ENCODE measurements around the gene GDAP2. TPM values are rescaled to one million over a fixed set of nuclear protein-coding genes. Genes with fewer than 3 reads are reported as not detected.
"Not testable (repeated sequence)": the region's sequence is repeated elsewhere in the genome, so short reads cannot be mapped to it uniquely, and the experiment has no call there.

Gene GDAP2
- total RNA-seq, 1 experiment from 2014 or later: 14.5 TPM

DNA sequence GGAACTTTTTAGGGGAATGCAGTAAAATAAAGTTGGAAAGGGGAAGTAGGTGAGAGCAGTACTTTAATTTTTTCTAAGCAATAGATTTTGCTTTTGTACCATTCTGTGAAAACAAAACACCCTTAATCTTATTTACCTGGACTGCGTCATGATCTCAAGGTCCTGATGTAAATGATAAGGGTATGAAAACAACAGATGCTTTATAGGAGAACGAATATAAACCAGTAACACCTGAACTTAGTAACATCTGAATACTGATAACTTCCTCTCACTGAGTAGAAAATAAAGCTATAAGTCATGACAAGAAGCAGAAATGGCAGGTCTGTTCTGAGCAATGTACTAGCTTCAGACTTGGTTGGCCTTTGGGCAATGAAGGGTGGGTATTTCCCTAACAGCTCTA lies 77.7 kb downstream of the GDAP2 start:
- intact Hi-C loops (cut with micrococcal nuclease; ENCODE audit: unreplicated experiment) (no loop called here), in situ Hi-C loops (cut with HindIII; ENCODE audit: low pct_unique_long_range_greater_than_20kb, low sequenced_read_pairs) (no loop called here)
- H3K4me1 ChIP-seq (ENCODE audit: control insufficient read depth, insufficient read depth, low read length): no peaks in the 10 kb centered on the region
- ChIA-PET CTCF (no interaction called here), POLR2A (no interaction called here)
- H3K27ac ChIP-seq (ENCODE audit: low read length): no peak overlapping the region
- no peaks in the 10 kb centered on the region for H3K9me3 ChIP-seq (ENCODE audit: control insufficient read depth, insufficient read depth, low read depth, low read length)
- no peak for DNase-seq (ENCODE audit: low read depth, low spot score)
- no peaks in the 10 kb centered on the region for H3K27me3 ChIP-seq (ENCODE audit: control insufficient read depth, insufficient read depth, low read length)
- ATAC-seq: no peak
- TF ChIP-seq SIN3A (IDR thresholded peaks at IDR 0.05; ENCODE audit: borderline replicate concordance, insufficient read depth, low read depth, low read length) (no peak), CTCF (IDR thresholded peaks at IDR 0.05) (no peak), TCF7L2 (IDR thresholded peaks at IDR 0.05; ENCODE audit: low read depth, low read length) (no peak), POLR2AphosphoS5 (IDR thresholded peaks at IDR 0.05; ENCODE audit: low read depth, low read length) (no peak)
- TF ChIP-seq, protein P1, sequence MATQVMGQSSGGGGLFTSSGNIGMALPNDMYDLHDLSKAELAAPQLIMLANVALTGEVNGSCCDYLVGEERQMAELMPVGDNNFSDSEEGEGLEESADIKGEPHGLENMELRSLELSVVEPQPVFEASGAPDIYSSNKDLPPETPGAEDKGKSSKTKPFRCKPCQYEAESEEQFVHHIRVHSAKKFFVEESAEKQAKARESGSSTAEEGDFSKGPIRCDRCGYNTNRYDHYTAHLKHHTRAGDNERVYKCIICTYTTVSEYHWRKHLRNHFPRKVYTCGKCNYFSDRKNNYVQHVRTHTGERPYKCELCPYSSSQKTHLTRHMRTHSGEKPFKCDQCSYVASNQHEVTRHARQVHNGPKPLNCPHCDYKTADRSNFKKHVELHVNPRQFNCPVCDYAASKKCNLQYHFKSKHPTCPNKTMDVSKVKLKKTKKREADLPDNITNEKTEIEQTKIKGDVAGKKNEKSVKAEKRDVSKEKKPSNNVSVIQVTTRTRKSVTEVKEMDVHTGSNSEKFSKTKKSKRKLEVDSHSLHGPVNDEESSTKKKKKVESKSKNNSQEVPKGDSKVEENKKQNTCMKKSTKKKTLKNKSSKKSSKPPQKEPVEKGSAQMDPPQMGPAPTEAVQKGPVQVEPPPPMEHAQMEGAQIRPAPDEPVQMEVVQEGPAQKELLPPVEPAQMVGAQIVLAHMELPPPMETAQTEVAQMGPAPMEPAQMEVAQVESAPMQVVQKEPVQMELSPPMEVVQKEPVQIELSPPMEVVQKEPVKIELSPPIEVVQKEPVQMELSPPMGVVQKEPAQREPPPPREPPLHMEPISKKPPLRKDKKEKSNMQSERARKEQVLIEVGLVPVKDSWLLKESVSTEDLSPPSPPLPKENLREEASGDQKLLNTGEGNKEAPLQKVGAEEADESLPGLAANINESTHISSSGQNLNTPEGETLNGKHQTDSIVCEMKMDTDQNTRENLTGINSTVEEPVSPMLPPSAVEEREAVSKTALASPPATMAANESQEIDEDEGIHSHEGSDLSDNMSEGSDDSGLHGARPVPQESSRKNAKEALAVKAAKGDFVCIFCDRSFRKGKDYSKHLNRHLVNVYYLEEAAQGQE (IDR thresholded peaks at IDR 0.05; ENCODE audit: insufficient read depth in 1 of 2, low read depth in 2 of 2, low read length in 1 of 2): no peak
- no TSS peak for BruUV-seq (replicated peaks)
- no peak overlapping the region for H3K4me3 ChIP-seq (ENCODE audit: low read depth in 2 of 2, low read length in 2 of 2)
- H3K36me3 ChIP-seq (ENCODE audit: control insufficient read depth, insufficient read depth, low read length): no peaks in the 10 kb centered on the region

DNA sequence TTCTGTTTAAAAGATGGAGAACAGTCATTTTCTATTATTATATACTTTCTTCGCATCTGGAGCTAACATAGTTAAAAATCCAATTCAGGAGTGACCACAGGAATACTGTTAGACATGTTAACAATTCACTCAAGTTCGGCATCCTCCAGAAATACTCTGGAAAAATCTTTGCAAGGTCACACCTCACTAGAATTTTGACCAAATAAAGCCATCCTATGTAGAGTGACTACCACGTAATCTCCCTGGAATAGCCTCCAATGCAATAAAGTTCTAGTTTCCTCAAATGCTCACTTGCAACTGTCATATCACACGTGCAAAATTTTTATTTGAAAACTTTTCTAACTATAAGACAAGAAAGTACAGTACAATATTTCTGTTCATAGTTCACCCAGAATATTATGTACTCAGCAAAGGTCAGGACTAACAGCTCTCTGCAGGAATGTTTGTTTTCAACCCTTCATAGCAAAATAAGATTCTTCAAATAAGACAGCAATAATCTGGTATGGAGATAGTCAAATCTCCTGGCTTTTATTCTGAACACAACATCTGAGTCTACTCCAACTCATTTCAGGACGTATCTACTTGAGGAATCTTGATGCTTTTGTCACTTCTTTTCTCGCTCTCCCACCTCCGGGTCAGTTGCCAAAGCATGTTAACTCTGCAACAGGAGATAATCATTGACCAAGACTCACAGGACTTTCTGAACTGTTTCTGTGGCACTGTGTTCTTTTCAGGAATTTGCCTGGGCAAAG lies 82.6 kb downstream of the GDAP2 start:
- ChIA-PET CTCF (no interaction called here), POLR2A (no interaction called here)
- H3K9me3 ChIP-seq (ENCODE audit: control insufficient read depth, insufficient read depth, low read depth, low read length): no peaks in the 10 kb centered on the region
- in situ Hi-C loops (cut with HindIII; ENCODE audit: low pct_unique_long_range_greater_than_20kb, low sequenced_read_pairs) (no loop called here), intact Hi-C loops (cut with micrococcal nuclease; ENCODE audit: unreplicated experiment) (no loop called here)
- no peaks in the 10 kb centered on the region for H3K36me3 ChIP-seq (ENCODE audit: control insufficient read depth, insufficient read depth, low read length)
- TF ChIP-seq POLR2AphosphoS5 (IDR thresholded peaks at IDR 0.05; ENCODE audit: low read depth, low read length): no peak
- no peak for TF ChIP-seq CTCF (IDR thresholded peaks at IDR 0.05)
- TF ChIP-seq, protein P1 (IDR thresholded peaks at IDR 0.05; ENCODE audit: insufficient read depth in 1 of 2, low read depth in 2 of 2, low read length in 1 of 2): no peak
- TF ChIP-seq SIN3A (IDR thresholded peaks at IDR 0.05; ENCODE audit: borderline replicate concordance, insufficient read depth, low read depth, low read length): no peak
- no peak for TF ChIP-seq TCF7L2 (IDR thresholded peaks at IDR 0.05; ENCODE audit: low read depth, low read length)
- DNase-seq (ENCODE audit: low read depth, low spot score): no peak
- no peaks in the 10 kb centered on the region for H3K27me3 ChIP-seq (ENCODE audit: control insufficient read depth, insufficient read depth, low read length)
- ATAC-seq: no peak
- no peak overlapping the region for H3K4me3 ChIP-seq (ENCODE audit: low read depth in 2 of 2, low read length in 2 of 2)
- no TSS peak for BruUV-seq (replicated peaks)
- no peak overlapping the region for H3K27ac ChIP-seq (ENCODE audit: low read length)
- no peaks in the 10 kb centered on the region for H3K4me1 ChIP-seq (ENCODE audit: control insufficient read depth, insufficient read depth, low read length)

- CTCF ChIA-PET: not testable (repeated sequence)
Measured at GRCh38 chr1:117844478-117844877, 84.9 kb downstream of the GDAP2 start.

More at GRCh38 chr1:117844478-117844877, 84.9 kb downstream of the GDAP2 start:
- H3K36me3 ChIP-seq (ENCODE audit: control insufficient read depth, insufficient read depth, low read length); BruUV-seq (replicated peaks); H3K4me1 ChIP-seq (ENCODE audit: control insufficient read depth, insufficient read depth, low read length); ATAC-seq; H3K4me3 ChIP-seq (ENCODE audit: low read depth in 2 of 2, low read length in 2 of 2); intact Hi-C loops (cut with micrococcal nuclease; ENCODE audit: unreplicated experiment); DNase-seq (ENCODE audit: low read depth, low spot score); POLR2A ChIA-PET; H3K27me3 ChIP-seq (ENCODE audit: control insufficient read depth, insufficient read depth, low read length); in situ Hi-C loops (cut with HindIII; ENCODE audit: low pct_unique_long_range_greater_than_20kb, low sequenced_read_pairs); H3K9me3 ChIP-seq (ENCODE audit: control insufficient read depth, insufficient read depth, low read depth, low read length); H3K27ac ChIP-seq (ENCODE audit: low read length): not testable (repeated sequence)
